ENCODE results near the gene TMEM41B.
"Not testable (repeated sequence)": the region's sequence is repeated elsewhere in the genome, so short reads cannot be mapped to it uniquely, and the experiment has no call there.

TMEM41B gene

DNA sequence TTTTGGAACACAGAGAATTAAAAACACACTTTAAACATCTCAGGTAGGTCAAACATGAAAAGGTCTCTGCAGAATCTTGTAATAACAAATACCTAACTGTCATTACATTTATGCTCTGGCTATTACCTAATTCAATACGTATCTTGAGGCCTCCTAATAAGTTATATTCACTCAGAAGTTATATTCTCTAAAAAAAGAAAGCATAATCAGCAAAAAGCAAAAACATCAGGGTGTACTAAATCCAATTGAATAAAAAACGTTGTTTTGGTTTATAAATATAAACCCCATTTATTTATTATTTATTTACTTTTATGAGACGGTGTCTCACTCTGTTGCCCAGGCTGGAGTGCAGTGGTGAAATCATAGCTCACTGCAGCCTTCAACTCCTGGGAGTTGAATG lies 10.2 kb downstream of the TMEM41B start:
- no peak for DNase-seq

DNA sequence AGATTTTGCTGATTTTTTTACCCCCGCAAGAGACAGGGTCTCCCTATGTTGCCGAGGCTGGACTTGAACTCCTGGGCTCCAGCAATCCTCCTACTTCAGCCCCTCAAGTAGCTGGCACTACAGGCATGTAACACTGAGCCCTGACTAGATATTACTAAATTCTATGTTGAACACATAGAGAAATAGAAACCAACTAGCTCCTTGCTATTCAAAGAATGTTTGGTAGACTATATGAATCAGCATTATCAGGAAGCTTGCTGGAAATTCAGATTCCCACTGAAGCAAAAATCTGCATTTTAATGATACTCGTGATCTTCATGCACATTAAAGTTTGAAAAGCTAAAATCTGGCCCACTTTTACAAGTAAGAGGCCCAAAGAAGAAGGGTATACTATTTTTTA lies 11.9 kb downstream of the TMEM41B start:
- DNase-seq: no peak

- DNase-seq: no peak
Observed at GRCh38 chr11:9301720-9302119, 12.7 kb downstream of the TMEM41B start.

- DNase-seq: no peak
Observed at GRCh38 chr11:9293646-9294045, 20.7 kb downstream of the TMEM41B start.

- no peak for DNase-seq
Observed at GRCh38 chr11:9285850-9286587, 28.4 kb downstream of the TMEM41B start.

- DNase-seq: no peak
Observed at GRCh38 chr11:9280655-9281301, 33.6 kb downstream of the TMEM41B start.

DNA sequence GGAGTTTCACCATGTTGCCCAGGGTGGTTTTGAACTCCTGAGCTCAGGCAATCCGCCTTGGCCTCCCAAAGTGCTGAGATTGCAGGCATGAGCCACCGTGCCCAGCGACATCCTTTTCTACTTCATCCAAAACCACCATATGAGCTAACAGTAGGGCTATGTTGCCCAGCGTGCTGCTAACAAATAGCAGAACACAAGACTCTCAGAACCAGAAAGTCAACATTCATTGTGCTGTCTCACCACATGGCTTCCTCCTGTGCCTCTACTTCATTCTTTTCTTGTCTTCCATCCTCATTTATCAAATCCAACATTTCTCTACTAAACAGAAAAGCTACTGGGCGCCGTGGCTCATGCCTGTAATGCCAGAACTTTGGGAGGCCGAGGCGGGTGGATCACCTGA lies 37.2 kb downstream of the TMEM41B start:
- no peak for DNase-seq

DNA sequence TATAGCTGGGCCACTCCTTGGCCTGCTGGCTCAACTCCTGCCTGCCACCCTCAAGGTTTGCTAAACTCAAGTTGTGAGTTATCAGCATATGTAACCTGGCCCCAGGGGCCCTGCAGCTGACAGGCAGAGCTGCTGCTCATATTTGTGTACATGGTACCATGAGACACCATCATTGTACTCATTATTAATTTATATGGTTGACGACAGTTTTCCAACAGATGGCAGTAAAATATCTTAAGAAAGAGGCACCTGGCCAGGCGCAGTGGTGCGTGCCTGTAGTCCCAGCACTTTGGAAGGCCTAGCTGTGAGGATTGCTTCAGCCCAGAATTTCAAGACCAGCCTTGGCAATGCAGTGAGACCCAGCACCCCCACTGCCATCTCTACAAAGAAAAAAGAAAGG lies 37.8 kb downstream of the TMEM41B start:
- no peak for DNase-seq

- no peak for DNase-seq
Observed at GRCh38 chr11:9274499-9275258, 39.7 kb downstream of the TMEM41B start.

DNA sequence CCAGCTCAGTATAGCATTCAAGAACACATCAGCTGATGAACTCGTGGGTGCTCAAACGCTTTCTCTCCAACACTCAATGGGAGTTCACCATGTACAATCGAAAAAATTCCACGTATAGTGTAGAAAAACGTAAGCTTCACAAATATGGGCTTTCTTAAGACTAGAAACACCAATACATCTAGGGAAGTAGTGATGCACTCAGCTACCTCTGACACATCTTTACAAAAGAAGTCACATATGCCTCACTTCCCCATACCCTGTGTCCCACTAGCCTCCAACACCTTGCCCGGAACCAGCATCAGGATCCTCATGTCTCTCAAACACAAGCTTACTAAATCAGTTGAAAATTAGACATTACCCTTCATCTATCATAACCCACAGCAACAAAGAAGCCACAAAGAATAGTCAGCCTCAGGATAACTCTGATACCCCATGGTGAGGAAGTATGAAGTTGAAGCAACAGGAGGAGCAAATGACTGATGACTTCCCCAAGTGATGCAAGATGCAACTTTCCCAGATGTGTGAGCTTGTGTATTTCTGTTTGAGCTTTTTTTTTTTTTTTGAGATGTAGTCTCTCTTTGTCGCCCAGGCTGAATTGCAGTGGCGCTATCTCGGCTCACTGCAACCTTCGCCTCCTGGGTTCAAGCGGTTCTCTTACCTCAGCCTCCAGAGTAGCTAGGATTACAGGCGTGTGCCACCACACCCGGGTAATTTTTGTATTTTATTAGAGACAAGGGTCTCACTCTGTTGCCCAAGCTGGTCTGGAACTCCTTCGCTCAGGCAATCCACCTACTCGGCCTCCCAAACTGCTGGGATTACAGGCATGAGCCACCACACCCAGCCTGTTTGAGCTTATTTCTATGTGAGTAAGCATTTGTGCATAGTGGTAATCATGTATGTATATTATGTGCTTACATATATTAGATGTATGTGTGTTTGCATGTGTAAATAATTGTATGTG lies 40.7 kb downstream of the TMEM41B start:
- no peak for DNase-seq

DNA sequence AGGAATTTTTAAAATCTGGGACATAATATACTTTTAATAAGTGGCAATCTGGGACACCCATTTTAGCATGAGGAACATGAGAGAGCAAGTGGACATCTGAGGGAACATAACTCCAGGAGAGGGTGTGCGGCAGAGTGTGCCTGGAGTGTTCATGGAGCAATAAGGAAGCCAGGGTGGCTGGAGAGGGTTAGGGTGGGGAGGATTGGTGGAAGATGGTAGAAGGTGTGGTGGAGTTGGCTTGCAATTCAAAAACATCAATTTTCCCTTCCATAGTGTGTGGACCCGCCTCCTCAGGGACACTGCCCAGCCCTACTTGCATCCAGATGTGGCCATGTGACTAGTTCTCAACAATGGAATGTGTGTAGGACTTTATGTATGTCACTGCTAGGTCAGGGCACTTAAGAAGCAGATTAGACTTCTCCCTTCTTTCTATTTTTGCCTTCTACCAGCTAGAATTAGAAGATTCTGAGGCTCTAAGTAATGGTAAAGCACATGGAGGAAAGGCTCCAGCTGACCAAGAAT lies 44.8 kb downstream of the TMEM41B start:
- no peak for DNase-seq

GRCh38 chr11:9267680-9268079 lies 46.7 kb downstream of the TMEM41B start:
- DNase-seq: no peak

DNA sequence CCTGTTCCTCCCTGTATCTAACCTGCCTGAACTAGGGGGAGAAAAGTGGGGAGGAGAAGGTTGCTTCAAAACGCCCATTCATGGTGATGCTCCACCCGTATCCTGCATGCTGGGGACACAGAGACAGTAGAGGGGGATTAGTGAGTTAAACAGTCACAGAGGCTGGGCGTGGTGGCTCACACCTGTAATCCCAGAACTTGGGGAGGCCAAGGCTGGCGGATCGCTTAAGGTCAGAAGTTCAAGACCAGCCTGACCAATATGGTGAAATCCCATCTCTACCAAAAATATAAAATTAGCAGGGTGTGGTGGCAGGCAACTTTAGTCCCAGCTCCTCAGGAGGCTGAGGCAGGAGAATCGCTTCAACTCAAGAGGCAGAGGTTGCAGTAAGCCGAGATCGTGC lies 47.5 kb downstream of the TMEM41B start:
- DNase-seq: no peak

GRCh38 chr11:9266132-9266736 lies 48.2 kb downstream of the TMEM41B start:
- DNase-seq: no peak

DNA sequence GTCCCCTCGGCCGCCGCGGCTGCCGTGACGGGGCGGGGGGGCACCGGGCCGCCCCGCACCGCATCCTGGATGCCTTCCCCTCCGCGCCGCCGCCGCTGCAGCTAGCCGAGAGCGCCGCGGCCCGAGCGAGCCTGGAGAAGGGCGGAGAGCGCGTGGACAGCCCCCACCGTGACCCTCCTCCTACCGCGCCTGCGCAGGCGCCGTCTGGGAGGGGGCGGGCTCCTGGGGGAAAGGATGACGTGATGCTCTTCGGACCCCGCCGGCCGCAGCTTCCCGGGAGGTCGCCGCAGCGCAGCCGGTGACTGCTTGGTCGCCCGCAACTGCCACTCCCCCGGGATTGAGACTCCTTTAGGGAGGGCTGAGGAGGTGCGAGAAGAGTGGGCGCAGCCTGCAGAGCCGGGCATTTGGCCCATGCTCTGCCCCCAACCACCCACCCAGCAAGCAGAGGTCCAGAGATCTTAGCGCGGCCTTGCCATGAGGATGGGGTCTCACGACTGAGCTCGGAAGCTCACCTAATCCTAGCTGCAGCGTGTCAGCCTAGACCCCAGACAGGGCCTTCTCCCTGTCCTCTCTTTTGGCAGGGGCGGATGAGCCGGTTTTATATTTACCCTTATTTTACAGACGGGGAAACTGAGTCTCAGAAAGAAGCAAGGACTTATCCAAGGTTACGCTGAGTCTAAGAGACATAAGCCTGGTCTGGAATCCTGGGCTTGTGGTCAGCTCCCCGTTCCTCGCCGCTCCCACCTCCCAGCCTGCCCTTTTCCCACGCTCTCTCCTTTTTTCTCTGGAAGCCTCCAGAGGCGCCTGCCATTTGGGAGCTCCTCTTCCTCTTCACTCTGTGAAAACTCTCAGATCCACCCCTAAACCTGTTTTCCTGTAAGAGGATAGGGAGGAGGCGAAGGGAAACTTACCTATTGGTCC lies 48.9 kb downstream of the TMEM41B start, which contains the start of gene DENND5A:
DENND5A (minus strand) TSS at position 140 of the 921 bp plus-strand sequence. CDS start 281 bp downstream, outside the sequence.
- DNase-seq: no peak

GRCh38 chr11:9264316-9265210 lies 49.8 kb downstream of the TMEM41B start:
- no peak for DNase-seq

GRCh38 chr11:9263840-9264315 lies 50.5 kb downstream of the TMEM41B start:
- DNase-seq: no peak

DNA sequence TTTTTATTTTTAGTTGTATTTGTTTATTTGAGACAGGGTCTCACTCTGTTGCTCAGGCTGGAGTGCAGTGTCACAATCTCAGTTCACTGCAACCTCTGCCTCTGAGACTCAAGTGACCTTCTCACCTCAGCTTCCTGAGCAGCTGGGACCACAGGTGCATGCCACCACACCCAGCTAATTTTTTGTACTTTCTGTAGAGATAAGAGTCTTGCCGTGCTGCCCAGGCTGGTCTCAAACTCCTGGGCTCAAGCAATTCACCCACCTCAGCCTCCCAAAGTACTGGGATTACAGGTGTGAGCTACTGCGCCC lies 53.6 kb downstream of the TMEM41B start:
- DNase-seq: not testable (repeated sequence)

GRCh38 chr11:9259981-9260837 lies 54.2 kb downstream of the TMEM41B start:
- no peak for DNase-seq
